ENCODE results near the gene GALNT11.

The GALNT11 gene

GRCh38 chr7:152161171-152161570, 135.7 kb downstream of the GALNT11 start:
- TF ChIP-seq CTCF (IDR thresholded peaks at IDR 0.05; ENCODE audit: insufficient read depth, low read length, poor library complexity, severe bottlenecking), result no peak
- Histone ChIP-seq H3K36me3 (ENCODE audit: control insufficient read depth, insufficient read depth, low read length) (peaks cover 8% of the 10 kb centered on the region), H3K27me3 (replicated peaks; ENCODE audit: control insufficient read depth, insufficient read depth, low read length) (no peaks in the 10 kb centered on the region), H3K4me3 (replicated peaks; ENCODE audit: low read depth, low read length) (no peak overlapping the region)
- no peak for DNase-seq (ENCODE audit: extremely low read depth, insufficient read length)

GRCh38 chr7:152162287-152162686, 136.8 kb downstream of the GALNT11 start:
- no peak for DNase-seq (ENCODE audit: extremely low read depth, insufficient read length)
- TF ChIP-seq CTCF (IDR thresholded peaks at IDR 0.05; ENCODE audit: insufficient read depth, low read length, poor library complexity, severe bottlenecking), result no peak
- H3K27me3 ChIP-seq (replicated peaks; ENCODE audit: control insufficient read depth, insufficient read depth, low read length), result no peaks in the 10 kb centered on the region
- peaks cover 12% of the 10 kb centered on the region for H3K36me3 ChIP-seq (ENCODE audit: control insufficient read depth, insufficient read depth, low read length)
- no peak overlapping the region for H3K4me3 ChIP-seq (replicated peaks; ENCODE audit: low read depth, low read length)

All from GM06990 (cell line).